ENCODE results near the gene EVC.

Gene EVC

GRCh38 chr4:5824635-5825034 is 113.6 kb downstream of the EVC start:
- TF ChIP-seq TAF1 (IDR thresholded peaks at IDR 0.05; ENCODE audit: borderline replicate concordance, insufficient read depth, low read length) (no peak), SIN3A (IDR thresholded peaks at IDR 0.05; ENCODE audit: borderline replicate concordance, insufficient read depth, low read length) (no peak), FOXP2 (optimal IDR thresholded peaks at IDR 0.05; ENCODE audit: borderline replicate concordance, extremely low read depth, extremely low read length, insufficient read depth) (no peak), REST (IDR thresholded peaks at IDR 0.05; ENCODE audit: insufficient read depth in 1 of 2, low read depth in 2 of 2, low read length in 2 of 2) (no peak), POLR2AphosphoS5 (IDR thresholded peaks at IDR 0.05; ENCODE audit: low read depth, low read length) (no peak)

GRCh38 chr4:5825321-5826041 is 114.5 kb downstream of the EVC start:
- TF ChIP-seq SIN3A (IDR thresholded peaks at IDR 0.05; ENCODE audit: borderline replicate concordance, insufficient read depth, low read length) = no peak
- no peak for TF ChIP-seq POLR2AphosphoS5 (IDR thresholded peaks at IDR 0.05; ENCODE audit: low read depth, low read length)
- no peak for TF ChIP-seq REST (IDR thresholded peaks at IDR 0.05; ENCODE audit: insufficient read depth in 1 of 2, low read depth in 2 of 2, low read length in 2 of 2)
- no peak for TF ChIP-seq TAF1 (IDR thresholded peaks at IDR 0.05; ENCODE audit: borderline replicate concordance, insufficient read depth, low read length)
- TF ChIP-seq FOXP2 (optimal IDR thresholded peaks at IDR 0.05; ENCODE audit: borderline replicate concordance, extremely low read depth, extremely low read length, insufficient read depth) = no peak

- TF ChIP-seq REST (IDR thresholded peaks at IDR 0.05; ENCODE audit: insufficient read depth in 1 of 2, low read depth in 2 of 2, low read length in 2 of 2) (no peak), POLR2AphosphoS5 (IDR thresholded peaks at IDR 0.05; ENCODE audit: low read depth, low read length) (no peak), SIN3A (IDR thresholded peaks at IDR 0.05; ENCODE audit: borderline replicate concordance, insufficient read depth, low read length) (no peak), TAF1 (IDR thresholded peaks at IDR 0.05; ENCODE audit: borderline replicate concordance, insufficient read depth, low read length) (no peak), FOXP2 (optimal IDR thresholded peaks at IDR 0.05; ENCODE audit: borderline replicate concordance, extremely low read depth, extremely low read length, insufficient read depth) (no peak)
Observed at GRCh38 chr4:5826437-5827107, 115.6 kb downstream of the EVC start.

DNA sequence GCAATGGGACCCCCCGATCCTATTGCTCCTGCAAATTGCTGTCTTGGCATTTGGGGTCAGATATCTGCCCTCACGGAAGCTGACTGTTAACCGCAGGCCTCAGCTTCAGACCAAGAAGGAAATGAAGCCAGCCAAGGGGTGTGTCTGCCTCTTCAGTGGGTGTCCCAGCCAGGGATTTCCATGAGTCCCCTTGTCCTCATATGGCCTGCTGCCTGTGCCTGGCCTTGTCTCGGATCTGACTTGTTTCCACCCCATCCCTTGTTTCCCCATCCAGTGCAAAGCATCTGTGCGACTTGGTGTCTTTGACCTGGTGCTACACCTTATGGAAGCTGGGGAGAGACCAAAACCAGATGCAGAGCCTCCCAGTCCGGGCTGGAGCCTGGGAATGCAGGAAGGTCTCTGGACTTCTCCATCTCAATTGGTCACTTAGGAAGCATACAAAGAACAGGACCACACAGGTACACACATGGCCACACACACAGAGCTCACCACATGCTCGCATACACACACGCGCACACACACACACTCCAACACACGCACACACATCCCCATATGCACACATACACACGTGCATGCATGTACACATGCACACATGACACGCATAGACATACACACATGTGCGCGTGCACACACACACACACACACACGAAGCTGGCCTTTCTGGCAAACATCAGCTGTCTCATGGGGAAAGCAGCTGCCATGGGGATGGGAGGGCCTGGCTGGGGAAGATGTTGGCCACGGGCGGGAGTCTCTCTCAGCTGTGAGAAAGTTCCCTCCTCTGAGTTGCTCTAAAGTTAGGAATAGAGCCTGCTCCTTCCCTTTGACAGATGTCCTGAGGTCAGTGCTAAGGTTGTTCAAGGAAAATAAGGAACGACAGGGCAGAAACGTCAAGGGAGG is 116.4 kb downstream of the EVC start:
- no peak for TF ChIP-seq TAF1 (IDR thresholded peaks at IDR 0.05; ENCODE audit: borderline replicate concordance, insufficient read depth, low read length)
- TF ChIP-seq FOXP2 (optimal IDR thresholded peaks at IDR 0.05; ENCODE audit: borderline replicate concordance, extremely low read depth, extremely low read length, insufficient read depth) = no peak
- no peak for TF ChIP-seq REST (IDR thresholded peaks at IDR 0.05; ENCODE audit: insufficient read depth in 1 of 2, low read depth in 2 of 2, low read length in 2 of 2)
- TF ChIP-seq POLR2AphosphoS5 (IDR thresholded peaks at IDR 0.05; ENCODE audit: low read depth, low read length) = no peak
- no peak for TF ChIP-seq SIN3A (IDR thresholded peaks at IDR 0.05; ENCODE audit: borderline replicate concordance, insufficient read depth, low read length)
